ENCODE data around the gene RCAN1.

DNA sequence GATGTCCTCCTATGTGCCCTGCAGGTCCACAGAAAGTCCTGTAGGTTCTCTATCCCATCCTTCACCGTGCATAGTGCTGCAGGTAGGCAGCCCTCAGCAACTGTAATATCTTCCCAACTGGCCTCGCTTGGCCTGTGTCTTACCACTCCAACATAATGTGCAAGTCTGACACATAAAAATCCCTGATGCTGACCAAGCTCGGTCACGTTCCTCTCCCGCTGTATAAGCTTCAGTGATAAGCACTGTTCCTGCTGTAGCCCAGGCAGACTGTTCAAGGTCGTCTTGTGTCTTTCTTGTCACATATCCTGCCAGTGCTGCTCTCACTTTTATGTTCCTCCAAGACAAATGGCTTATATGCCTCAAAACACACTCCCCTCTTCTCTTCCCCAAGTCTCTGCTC, 83.5 kb downstream of the RCAN1 start:
- TF ChIP-seq, protein P1, sequence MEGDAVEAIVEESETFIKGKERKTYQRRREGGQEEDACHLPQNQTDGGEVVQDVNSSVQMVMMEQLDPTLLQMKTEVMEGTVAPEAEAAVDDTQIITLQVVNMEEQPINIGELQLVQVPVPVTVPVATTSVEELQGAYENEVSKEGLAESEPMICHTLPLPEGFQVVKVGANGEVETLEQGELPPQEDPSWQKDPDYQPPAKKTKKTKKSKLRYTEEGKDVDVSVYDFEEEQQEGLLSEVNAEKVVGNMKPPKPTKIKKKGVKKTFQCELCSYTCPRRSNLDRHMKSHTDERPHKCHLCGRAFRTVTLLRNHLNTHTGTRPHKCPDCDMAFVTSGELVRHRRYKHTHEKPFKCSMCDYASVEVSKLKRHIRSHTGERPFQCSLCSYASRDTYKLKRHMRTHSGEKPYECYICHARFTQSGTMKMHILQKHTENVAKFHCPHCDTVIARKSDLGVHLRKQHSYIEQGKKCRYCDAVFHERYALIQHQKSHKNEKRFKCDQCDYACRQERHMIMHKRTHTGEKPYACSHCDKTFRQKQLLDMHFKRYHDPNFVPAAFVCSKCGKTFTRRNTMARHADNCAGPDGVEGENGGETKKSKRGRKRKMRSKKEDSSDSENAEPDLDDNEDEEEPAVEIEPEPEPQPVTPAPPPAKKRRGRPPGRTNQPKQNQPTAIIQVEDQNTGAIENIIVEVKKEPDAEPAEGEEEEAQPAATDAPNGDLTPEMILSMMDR (IDR thresholded peaks at IDR 0.05; ENCODE audit: insufficient read depth, low read depth, low read length), result no peak
- TF ChIP-seq EZH2 (IDR thresholded peaks at IDR 0.05; ENCODE audit: insufficient read depth, low read length), result no peak
